Activated naive CD8-positive, alpha-beta T cell treated with anti-CD3 and anti-CD28 coated beads for 36 hours (primary cell): ENCODE measurements around the gene STK25. TPM values are rescaled to one million over a fixed set of nuclear protein-coding genes. Genes with fewer than 3 reads are reported as not detected.

Experiments used
- DNase-seq: peaks from one replicate; pipeline ENCODE4 v3.0.0; 2021
- H3K27ac Mint-ChIP-seq: one replicate; pipeline ENCODE4 v1.8.0; 2022; ENCODE audit warnings: mild to moderate bottlenecking, moderate library complexity, mixed read lengths
- H3K27me3 Mint-ChIP-seq: one replicate; pipeline ENCODE4 v1.8.0; 2022; ENCODE audit warnings: mild to moderate bottlenecking, mixed read lengths
- H3K36me3 Mint-ChIP-seq: one replicate; pipeline ENCODE4 v1.8.0; 2021; ENCODE audit warnings: mild to moderate bottlenecking, mixed read lengths
- H3K4me1 Mint-ChIP-seq: one replicate; pipeline ENCODE4 v1.8.0; 2021; ENCODE audit warnings: mixed read lengths
- H3K4me3 Mint-ChIP-seq: one replicate; pipeline ENCODE4 v1.8.0; 2022; ENCODE audit warnings: mild to moderate bottlenecking, moderate library complexity, mixed read lengths
- H3K9me3 Mint-ChIP-seq: one replicate; pipeline ENCODE4 v1.8.0; 2022; ENCODE audit warnings: mixed read lengths
- total RNA-seq, 2 experiments: library from RNA; stranded (reverse); gene quantifications; one replicate each; pipeline ENCODE4 v1.2.3, GENCODE V29; 2021

STK25 gene
- 10 to 100 TPM; 86.2 to 87.7 TPM for total RNA-seq

DNA sequence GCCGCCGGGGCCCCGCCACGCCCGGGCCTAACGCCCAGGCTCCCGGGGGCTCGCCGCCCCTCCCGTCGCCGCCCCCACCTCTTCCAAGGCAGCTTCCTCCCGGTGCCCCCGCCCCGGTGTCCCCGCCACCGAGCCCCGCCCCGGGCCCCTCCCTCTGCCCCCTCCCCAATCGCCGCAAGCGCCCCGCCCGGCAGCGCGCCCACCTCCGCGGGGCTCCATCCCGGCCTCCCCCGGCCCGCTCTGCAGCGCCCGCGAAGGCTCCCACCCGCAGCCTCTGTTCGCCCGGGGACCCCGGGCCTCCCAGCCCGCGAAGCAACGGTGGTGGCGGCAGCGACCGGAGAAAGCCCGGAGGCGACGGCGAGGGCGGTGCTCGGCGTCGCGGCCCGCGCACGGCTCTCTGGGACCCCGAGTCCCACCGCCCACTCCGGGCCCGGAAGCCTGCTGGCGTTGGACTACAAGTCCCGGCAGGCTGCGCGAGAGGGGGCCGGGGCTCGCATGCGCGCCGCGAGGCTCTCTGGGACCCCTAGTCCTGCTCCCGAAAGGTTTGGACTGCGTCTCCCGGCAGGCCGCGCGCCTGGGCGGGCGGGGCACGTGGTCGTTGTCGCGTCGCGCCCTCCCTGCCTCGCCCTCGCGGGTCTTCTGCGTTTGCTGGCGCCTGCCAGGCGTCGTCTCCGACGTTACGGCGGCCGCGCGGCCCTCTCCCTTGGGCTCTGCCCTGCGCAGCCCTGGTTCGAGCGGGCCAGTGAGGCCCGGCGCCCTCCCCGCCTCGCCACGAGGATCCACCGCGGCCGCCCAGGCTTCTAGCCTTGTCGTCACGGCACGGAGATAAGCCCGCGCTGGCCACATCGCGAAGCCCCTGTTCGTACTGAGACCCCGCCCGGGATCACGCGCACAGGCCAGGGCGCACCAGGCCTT is at the start of gene STK25:
TSS of gene STK25 (minus strand) at position 345 of the 915 bp plus-strand sequence. CDS start 549 bp downstream, outside the sequence.
- Mint-ChIP-seq H3K4me3 (peak within 1 kb of the TSS; percentile 87), H3K4me1 (peaks cover 14% of the 10 kb centered on the region), H3K27me3 (no peaks in the 10 kb centered on the region), H3K27ac (peak within 1 kb of the TSS; percentile 67), H3K36me3 (no peaks in the 10 kb centered on the region), H3K9me3 (no peaks in the 10 kb centered on the region)
- peak; percentile 99 for DNase-seq

DNA sequence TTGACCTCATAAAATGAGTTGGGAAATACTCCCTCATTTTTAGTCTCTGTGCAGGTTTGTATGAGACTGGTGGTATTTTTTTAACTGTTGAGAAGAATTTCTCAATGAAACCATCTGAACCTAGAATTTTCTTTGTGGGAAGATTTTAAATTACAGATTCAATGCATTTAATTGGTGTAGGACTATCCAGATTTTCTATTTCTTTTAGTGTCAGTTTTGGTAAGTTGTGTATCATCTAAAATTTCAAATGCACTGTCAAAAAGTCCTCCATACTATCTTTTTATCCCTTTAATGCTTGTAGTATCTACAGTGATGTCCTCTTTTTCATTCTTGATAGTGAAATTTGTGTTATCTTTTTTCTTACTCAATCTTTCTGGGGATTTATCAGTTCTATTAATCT is 48.4 kb upstream of the STK25 start:
- no peak for DNase-seq
- Mint-ChIP-seq H3K36me3 (peaks cover 2% of the 10 kb centered on the region), H3K9me3 (peaks cover 3% of the 10 kb centered on the region), H3K27ac (no peak overlapping the region), H3K4me3 (no peak overlapping the region), H3K4me1 (peaks cover 4% of the 10 kb centered on the region), H3K27me3 (peaks cover 52% of the 10 kb centered on the region)

DNA sequence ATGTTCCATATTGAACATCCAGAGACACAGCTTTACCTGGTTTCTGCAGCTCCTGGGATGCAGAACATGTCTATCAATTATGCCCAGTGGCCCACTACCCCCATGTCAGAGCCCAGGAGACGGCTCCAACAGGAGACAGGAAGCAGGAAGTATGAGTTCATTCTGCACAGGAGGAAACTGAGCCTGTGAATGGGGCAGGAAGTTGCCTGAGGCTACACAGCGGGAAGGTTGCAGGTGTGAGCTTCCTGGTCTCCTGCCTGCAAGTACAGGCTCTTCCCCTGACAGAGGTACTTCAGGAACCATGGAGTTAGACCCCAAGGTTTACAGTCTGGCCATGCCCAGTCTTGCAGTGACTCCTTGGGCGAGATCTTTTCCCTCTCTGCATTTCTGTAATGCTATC is 47.3 kb upstream of the STK25 start:
- H3K36me3 Mint-ChIP-seq = peaks cover 2% of the 10 kb centered on the region
- peaks cover 4% of the 10 kb centered on the region for H3K4me1 Mint-ChIP-seq
- no peak overlapping the region for H3K4me3 Mint-ChIP-seq
- peaks cover 58% of the 10 kb centered on the region for H3K27me3 Mint-ChIP-seq
- no peak for DNase-seq
- H3K9me3 Mint-ChIP-seq = peaks cover 3% of the 10 kb centered on the region
- no peak overlapping the region for H3K27ac Mint-ChIP-seq

DNA sequence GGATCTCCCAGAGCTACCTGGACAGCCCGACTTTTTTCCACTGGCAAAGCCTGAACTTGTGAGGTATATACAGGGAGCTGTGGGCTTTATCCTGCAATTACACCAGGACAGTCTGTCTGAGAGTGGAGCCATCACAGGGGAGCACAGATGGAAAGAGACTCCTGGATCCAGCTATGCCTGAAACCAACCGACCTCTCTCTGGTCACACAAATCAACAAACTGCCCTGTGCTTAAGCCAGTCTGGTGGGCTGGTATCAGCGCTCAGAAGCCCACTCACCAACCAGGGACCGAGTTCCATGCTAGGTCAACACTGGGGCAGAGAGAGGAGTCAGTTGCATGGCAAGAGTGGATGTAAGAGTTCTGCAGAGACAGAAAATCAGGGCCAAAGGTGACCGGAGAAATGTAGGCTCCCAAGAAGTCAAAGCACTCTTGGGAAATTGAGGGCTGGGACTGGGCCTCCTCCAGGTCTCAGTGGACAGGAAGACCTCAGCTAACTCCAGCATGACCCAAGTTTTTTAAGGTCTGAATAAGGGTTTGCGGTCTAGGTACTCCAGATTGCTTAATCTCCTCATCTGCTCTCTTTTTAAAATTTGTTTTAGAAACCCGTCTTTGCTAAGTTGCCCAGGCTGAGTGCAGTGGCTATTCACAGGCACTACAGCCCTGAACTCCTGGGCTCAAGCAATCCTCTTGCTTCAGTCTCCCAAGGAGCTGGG is 46.4 kb upstream of the STK25 start:
- no peak overlapping the region for H3K27ac Mint-ChIP-seq
- no peak for DNase-seq
- H3K27me3 Mint-ChIP-seq = peaks cover 49% of the 10 kb centered on the region
- peaks cover 3% of the 10 kb centered on the region for H3K9me3 Mint-ChIP-seq
- H3K36me3 Mint-ChIP-seq = peaks cover 2% of the 10 kb centered on the region
- peaks cover 4% of the 10 kb centered on the region for H3K4me1 Mint-ChIP-seq
- no peak overlapping the region for H3K4me3 Mint-ChIP-seq

DNA sequence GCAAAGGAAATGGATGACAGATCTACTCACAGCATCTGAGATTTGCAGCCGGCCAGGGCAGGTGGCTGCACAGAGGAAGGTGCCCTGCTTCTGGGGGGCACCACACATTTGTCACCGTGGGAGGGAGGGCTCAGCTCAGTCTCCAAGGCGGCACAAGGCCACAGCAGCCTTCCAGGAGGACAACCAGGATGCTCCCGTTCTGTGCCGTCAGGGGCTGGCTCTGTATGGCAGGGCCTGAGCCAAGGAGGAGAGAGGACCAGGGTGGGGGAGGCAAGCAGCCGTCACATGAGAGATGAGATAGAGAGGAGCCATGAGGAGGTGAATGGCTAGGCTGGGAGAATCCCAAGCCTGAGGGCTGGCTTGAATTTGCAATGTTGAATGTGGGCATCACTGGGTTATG is 45.6 kb upstream of the STK25 start:
- Mint-ChIP-seq H3K9me3 (peaks cover 3% of the 10 kb centered on the region), H3K36me3 (peaks cover 2% of the 10 kb centered on the region), H3K27ac (no peak overlapping the region), H3K4me3 (no peak overlapping the region), H3K4me1 (peaks cover 4% of the 10 kb centered on the region), H3K27me3 (peaks cover 55% of the 10 kb centered on the region)
- DNase-seq = no peak

DNA sequence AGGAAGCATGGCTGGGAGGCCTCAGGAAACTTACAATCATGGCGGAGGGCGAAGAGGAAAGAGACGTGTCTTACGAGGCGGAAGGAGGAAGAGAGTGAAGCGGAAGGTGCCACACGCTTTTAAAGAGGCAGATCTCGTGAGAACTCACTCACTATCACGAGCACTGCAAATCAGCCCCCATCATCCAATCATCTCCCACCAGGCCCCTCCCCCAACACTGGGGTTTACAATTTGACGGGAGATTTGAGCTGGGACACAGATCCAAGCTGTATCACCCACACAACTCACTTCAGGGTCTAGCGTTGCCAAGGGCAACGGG is 45.1 kb upstream of the STK25 start:
- H3K27me3 Mint-ChIP-seq = peaks cover 54% of the 10 kb centered on the region
- peaks cover 4% of the 10 kb centered on the region for H3K4me1 Mint-ChIP-seq
- peaks cover 3% of the 10 kb centered on the region for H3K9me3 Mint-ChIP-seq
- no peak for DNase-seq
- H3K4me3 Mint-ChIP-seq = no peak overlapping the region
- H3K27ac Mint-ChIP-seq = no peak overlapping the region
- peaks cover 2% of the 10 kb centered on the region for H3K36me3 Mint-ChIP-seq

DNA sequence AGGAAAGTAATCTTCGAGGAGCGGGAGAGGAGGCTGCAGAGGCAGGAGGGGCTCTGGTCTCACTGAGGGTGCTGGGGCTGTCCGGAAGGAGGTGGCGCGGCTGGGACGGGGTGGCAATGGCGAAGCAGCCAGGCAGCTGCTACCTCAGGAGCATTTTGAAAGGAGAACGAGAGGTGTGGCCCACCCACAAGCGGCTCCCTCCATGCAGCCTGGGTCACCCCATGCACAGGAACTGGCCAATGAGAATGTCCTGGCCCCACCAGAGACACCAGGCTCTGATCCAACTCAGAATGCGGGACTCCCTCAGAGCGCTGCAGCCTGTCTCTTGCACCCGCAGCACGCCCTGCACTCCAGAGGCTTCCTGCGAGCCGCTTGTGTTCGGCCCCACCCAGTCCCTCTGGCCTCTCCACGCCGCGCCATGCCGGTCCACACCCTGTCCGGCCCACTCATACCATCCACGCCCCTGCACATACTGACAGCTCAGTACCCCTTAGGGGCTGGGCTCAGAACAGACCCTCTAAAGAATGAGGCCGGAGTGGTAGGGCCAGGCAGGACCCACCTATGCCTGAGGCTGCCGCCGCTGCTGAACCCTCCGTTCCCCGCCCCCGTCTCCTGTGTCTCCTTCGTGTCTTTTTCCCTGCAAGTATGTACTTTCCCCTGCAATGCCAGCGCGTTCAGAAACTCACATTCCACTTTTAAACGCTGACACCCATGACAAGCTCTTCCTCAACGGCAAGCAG is 43.8 kb upstream of the STK25 start:
- H3K27ac Mint-ChIP-seq = no peak overlapping the region

DNA sequence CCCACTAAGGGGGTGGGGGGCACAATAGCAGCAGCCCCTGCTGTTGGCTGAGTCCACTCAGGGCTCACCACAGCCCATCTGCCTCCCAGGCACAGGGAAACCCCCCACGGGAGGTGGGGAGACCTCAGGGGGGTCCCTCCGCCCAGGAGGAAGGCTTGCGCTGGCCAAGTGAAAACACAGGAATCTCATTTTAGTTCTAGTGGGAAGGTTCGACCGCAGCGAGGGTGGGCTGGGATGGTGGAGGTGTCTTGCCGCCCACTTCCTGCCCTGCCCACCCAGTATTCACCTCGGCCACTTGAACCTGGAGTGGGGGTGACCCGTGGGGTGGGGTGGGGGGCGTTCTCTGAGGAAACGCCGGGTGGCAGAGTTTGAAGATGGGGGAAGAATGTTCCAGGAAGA is 43.2 kb upstream of the STK25 start:
- Mint-ChIP-seq H3K4me3 (no peak overlapping the region), H3K27ac (no peak overlapping the region), H3K36me3 (peaks cover 2% of the 10 kb centered on the region), H3K27me3 (peaks cover 35% of the 10 kb centered on the region), H3K9me3 (peaks cover under 1% of the 10 kb centered on the region), H3K4me1 (peaks cover 4% of the 10 kb centered on the region)
- no peak for DNase-seq

More for the DNA sequence above, 43.8 kb upstream of the STK25 start:
- peaks cover 41% of the 10 kb centered on the region for H3K27me3 Mint-ChIP-seq
- H3K9me3 Mint-ChIP-seq = peaks cover 1% of the 10 kb centered on the region
- peaks cover 4% of the 10 kb centered on the region for H3K4me1 Mint-ChIP-seq
- H3K4me3 Mint-ChIP-seq = no peak overlapping the region
- no peak for DNase-seq
- peaks cover 2% of the 10 kb centered on the region for H3K36me3 Mint-ChIP-seq

DNA sequence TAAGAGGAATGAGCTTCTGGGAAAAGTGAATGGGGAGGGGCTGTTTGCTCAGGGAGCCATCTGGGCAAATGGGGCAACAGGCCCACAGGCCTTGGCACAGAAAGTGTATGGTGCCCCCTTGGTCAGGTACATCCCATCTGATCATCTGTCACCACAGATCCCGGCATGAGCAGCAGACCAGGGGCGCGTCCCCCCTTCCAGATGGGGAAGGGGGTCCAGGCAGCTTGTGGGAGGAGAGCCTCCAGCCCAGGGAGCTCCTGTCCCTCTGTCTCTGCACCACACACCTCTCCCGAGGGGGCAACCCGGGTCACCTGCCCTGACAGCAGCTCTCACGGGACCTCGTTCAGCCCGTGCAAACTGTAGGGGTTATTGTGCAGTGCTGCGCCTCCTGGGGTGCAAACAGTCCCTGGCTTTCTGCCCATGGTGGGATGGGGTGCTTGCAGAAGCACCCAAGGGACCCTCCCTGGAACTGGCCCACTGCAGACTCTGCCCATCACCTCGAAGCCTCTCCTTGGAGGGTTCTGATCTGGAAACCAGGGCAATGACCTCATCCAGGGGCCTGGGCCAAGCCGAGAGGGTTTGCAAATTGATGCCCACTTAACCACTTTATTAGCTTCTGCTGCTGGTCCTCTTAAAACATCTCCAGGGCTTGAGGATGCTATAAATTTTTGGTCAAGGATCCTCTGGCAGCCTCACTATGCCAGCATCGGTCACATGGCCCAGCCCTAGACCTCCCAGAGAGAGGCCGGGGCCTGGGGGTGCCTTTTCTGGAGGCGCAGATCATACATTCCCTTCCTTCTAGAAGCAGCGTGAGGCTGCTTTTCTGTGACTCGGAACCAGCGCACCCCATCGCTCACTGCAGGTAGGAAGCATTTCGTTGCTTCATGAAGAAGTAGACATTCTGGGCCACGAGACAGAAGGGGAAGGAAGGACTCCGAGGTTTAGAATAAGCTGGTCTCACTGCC is 42.5 kb upstream of the STK25 start:
- H3K4me1 Mint-ChIP-seq = peaks cover 4% of the 10 kb centered on the region
- no peak overlapping the region for H3K4me3 Mint-ChIP-seq
- H3K27me3 Mint-ChIP-seq = peaks cover 34% of the 10 kb centered on the region
- DNase-seq = no peak
- no peak overlapping the region for H3K27ac Mint-ChIP-seq
- H3K36me3 Mint-ChIP-seq = peaks cover 2% of the 10 kb centered on the region
- H3K9me3 Mint-ChIP-seq = no peaks in the 10 kb centered on the region

DNA sequence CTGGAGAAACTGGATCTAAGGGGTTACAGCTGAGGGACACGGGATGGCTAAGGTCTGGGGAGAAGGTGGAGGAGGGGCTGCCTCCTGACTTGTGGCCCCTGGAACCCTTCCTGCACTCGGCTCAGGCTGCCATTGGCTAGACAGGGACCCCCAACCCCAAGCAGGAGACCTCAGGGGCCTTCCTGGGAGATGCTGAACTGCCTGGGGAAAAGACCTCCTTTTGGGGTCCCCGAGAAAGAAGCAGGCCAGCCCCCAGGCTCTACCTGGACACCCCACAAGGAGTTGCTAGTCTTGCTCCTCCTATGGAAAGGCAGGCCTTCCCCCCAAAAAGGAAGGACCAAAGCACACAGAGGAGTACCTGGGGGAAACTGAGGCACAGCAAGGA is 40.1 kb upstream of the STK25 start:
- DNase-seq = no peak
- H3K4me3 Mint-ChIP-seq = no peak overlapping the region
- H3K4me1 Mint-ChIP-seq = no peaks in the 10 kb centered on the region
- H3K9me3 Mint-ChIP-seq = no peaks in the 10 kb centered on the region
- H3K27me3 Mint-ChIP-seq = peaks cover 25% of the 10 kb centered on the region
- H3K27ac Mint-ChIP-seq = no peak overlapping the region
- H3K36me3 Mint-ChIP-seq = no peaks in the 10 kb centered on the region

DNA sequence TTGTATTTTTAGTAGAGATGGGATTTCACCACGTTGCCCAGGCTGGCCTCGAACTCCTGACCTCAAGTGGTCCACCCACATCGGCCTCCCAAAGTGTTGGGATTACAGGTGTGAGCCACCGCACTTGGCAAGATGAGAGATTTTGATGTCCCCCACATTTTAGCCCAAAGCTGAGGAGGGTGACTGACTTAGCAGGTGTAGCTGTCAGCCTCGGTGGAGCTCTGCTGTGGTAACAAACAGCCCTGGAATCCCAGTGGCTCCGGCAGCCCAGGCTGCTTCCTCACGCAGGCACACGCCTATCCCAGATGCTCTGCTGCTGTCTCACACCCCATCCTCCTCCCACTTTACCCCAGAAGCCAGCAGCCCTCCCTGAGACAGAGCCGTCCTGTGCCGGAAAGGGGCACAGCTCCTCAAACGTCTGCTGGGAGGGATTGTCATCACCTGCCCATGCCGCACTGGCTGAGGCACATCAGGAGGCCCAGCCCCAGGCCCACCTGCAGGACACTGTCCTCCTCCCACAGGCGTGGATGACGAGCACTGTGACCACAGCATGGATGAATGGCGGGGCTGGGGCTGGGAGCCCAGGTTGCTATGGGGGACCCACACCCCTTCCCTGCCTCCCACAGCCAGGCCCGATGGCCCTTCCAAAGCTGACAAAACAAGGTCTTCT is 39.5 kb upstream of the STK25 start:
- Mint-ChIP-seq H3K27me3 (peaks cover 30% of the 10 kb centered on the region), H3K4me1 (no peaks in the 10 kb centered on the region), H3K36me3 (no peaks in the 10 kb centered on the region), H3K27ac (no peak overlapping the region), H3K4me3 (no peak overlapping the region), H3K9me3 (no peaks in the 10 kb centered on the region)
- DNase-seq = no peak

DNA sequence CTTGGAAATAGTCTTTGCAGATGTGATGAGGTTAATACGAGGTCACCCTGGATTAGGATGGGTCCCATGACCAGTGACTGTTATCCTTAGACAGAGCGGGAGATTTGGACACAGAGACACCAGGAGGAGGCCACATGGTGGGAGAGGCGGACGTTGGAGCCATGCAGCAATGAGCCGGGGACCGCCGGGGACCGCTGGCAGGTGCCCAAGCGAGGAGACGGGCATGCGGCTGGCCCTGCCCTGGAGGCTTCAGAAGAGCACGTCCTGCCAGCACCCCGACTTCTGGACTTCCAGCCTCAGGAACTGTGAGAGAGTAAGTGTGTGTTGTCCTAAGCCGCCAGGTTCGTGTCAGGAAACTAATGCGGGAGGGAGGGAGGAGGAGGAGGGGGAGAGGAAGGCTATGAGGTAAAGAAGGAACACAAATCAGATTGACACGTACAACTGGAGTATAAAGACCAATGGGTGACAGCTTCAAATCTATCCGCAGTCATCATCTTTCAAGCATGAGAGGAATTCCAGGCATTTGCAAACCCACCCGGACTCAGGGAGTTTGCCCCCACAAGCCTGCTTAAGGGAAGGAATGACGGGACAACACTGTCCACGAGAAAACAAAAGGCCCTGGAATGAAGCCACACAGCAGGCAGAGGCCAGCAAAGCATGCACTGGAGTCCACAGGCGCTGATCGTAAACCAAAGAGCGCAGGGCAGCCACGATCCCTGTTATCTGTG is 38.6 kb upstream of the STK25 start:
- Mint-ChIP-seq H3K27me3 (peaks cover 31% of the 10 kb centered on the region), H3K27ac (no peak overlapping the region), H3K4me3 (no peak overlapping the region), H3K9me3 (no peaks in the 10 kb centered on the region), H3K36me3 (no peaks in the 10 kb centered on the region), H3K4me1 (no peaks in the 10 kb centered on the region)
- no peak for DNase-seq
